ENCODE results near the gene RNF186.
"Not testable (repeated sequence)": the region's sequence is repeated elsewhere in the genome, so short reads cannot be mapped to it uniquely, and the experiment has no call there.

The RNF186 gene

DNA sequence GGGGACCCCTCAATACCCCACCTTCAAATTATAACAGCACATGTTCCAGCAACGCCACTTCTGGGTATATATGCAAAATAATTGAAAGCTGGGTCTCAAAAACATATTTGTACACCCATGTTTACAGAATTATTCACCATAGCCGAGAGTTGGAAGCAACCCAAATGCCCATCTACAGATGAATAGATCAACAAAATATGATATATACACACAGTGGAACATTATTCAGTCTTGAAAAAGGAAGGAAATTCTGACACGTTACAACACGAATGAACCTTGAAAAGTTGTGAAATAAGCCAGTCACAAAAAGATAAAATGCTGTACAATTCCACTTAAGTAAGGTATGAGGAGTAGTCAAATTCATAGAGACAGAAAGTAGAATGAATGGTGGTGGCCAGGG is 20.5 kb downstream of the RNF186 start:
- no peak for FAIRE-seq
- TF ChIP-seq POLR2A (IDR thresholded peaks at IDR 0.05; ENCODE audit: low read depth, low read length): no peak

DNA sequence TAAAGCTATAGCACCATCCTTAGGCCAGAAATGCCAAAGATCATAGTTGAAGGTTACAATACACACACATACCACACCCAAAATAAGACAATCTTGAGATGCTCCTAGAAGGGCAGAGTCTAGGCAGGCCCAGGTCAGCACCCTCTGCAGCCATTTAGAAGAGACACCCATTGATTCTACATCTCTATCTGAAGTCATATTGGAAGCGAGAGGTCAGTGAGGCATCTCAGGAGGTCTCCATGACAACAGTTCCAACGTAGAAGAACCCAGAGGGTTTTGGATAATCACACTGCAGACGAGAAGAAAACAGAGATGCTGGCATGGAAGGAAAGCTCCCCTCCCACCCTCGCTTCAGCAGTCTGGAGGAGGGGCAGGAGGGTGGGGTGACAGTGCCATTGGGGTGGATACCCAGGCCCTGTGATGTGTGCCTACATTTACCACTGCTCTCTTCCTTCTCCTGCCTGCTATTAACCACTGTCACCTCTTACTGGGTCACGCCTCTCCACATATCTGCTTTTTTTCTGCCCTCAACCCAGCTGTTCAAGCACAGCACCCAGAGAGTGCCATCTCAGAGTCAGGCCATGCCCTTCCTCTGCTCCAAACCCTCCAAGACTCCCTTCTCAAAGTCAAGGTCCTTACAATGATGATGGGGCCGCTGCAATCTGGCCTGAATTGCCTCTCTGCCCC is 21.6 kb downstream of the RNF186 start:
- DNase-seq (ENCODE audit: insufficient read length, low spot score) (no peak), FAIRE-seq (no peak)
- no peak for TF ChIP-seq POLR2A (IDR thresholded peaks at IDR 0.05; ENCODE audit: low read depth, low read length)

More for the DNA sequence above, 20.5 kb downstream of the RNF186 start:
- no peak for DNase-seq (ENCODE audit: insufficient read length, low spot score)

DNA sequence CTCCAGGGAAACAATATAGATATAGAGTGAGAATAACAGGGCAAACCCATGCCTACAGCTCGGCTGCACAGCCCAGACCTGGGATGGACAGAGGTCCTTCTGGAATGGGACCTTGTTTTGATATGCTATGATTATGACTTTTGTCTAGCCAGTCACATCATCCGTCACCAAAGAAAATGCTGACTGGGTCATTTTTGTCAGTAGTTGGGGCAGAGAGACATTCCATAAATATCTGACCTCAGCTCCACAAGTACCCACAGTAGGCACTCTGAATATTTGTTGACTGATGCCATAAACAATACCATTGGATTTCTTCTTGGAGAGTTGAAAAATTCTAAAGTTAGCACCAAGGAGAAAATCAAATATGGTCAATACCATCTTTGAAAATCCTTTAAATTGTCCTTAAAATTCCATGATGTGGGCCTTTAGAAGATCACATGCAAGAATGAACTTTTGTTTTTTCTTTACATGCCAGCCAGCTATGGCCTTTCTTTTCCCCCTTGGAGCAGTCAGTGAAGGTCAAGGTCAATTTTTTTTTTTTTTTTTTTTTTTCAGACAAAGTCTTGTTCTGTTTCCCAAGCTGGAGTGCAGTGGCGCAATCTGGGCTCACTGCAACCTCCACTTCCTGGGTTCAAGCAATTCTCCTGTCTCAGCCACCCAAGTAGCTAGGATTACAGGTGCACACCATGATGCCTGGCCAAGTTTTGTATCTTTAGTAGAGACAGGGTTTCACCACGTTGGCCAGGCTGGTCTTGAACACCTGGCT is 22.7 kb downstream of the RNF186 start:
- DNase-seq (ENCODE audit: insufficient read length, low spot score) (no peak), FAIRE-seq (no peak)
- no peak for TF ChIP-seq POLR2A (IDR thresholded peaks at IDR 0.05; ENCODE audit: low read depth, low read length)

DNA sequence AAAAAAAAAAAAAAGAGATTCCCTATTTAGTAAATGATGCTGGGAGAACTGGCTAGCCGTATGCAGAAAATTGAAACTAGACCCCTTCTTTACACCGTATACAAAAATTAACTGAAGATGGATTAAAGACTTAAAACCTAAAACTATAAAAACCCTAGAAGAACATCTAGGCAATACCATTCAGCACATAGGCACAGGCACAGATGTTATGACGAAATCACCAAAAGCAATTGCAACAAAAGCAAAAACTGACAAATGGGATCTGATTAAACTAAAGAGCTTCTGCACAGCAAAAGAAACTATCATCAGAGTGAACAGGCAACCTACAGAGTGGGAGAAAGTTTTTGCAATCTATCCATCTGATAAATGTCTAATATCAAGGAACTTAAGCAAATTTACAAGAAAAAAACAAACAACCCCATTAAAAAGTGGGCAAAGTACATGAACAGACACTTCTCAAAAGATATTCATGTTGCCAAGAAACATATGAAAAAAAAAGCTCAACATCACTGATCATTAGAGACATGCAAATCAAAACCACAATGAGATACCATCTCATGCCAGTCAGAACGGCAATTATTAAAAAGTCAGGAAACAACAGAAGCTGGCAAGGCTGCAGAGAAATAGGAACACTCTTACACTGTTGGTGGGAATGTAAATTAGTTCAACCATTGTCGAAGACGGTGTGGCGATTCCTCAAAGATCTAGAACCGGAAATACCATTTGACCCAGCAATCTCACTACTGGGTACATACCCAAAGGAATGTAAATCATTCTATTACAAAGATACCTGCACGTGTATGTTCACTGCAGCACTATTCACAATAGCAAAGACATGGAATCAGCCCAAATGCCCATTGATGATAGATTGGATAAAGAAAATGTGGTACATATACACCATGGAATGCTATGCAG is 24.8 kb downstream of the RNF186 start:
- FAIRE-seq; DNase-seq (ENCODE audit: insufficient read length, low spot score): not testable (repeated sequence)

DNA sequence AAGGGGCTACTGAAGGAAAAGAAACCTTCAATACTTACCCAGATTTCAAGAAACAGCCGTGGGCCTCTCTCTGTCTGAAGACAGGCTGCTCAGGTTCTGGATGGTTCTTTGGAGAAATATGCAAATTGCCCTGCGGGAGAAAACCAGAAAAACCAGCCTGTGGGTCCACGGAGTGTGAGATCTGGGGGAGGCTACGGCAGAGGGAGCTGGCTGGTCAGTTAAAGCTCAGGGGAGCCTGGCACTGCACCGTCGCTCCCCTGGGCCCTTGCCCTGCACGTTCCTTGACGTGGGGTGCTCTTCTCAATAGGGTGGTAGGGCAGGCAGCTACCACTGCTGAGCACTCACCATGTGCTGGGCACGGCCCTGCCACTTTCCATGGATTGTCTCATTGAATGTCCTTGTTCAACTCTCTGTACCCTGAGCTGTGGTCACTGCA is 28.1 kb downstream of the RNF186 start:
- no peak for DNase-seq (ENCODE audit: insufficient read length, low spot score)
- no peak for FAIRE-seq
- no peak for TF ChIP-seq POLR2A (IDR thresholded peaks at IDR 0.05; ENCODE audit: low read depth, low read length)

DNA sequence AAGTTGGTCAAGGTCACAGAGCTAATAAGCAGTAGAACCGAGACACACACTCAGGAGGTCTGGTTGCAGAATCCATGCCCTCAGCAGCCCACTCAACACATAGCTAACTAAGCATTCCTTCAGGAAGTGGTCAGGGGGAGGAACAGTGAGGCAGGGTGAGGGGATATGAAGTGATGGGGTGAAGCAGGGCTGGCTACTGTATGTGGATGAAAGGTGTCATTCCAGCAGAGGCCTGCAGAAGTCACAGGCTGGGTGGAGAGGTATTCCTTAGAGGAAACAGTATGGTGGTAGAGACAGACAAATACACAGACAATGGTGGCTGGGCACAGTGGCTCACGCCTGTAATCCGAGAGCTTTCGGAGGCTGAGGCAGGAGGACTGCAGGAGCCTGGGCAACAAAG is 29.4 kb downstream of the RNF186 start:
- TF ChIP-seq POLR2A (IDR thresholded peaks at IDR 0.05; ENCODE audit: low read depth, low read length): no peak
- no peak for DNase-seq (ENCODE audit: insufficient read length, low spot score)
- FAIRE-seq: no peak

DNA sequence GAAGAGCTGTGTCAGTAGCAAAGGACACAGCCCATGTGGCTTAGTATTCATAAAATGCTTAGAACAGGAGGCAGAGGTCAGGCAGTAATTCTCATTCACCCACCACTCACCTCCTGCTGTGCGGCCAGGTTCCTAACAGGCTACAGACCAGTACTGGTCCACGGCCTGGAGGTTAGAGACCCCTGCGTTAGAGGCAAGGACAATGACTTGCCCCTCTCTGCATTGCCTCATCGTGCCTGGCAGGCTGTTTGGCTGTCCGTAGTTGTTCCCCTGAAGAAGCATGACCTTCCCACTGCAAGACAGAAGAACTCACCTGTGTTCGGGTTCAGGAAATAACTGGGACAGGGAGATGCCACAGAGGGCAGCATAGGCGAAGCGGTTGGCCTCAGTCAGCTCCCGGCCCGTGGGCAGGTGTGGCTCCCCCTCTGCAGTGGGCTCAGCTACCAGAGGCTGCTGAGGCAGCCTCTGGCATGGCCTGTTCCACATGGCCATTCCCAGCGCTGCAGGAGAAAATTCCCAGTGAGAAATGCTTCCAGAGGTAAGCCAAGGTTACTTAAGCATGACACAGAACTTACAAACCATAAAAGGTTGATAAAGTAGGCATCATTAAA is 34.7 kb downstream of the RNF186 start:
- no peak for DNase-seq (ENCODE audit: insufficient read length, low spot score)
- TF ChIP-seq POLR2A (IDR thresholded peaks at IDR 0.05; ENCODE audit: low read depth, low read length): no peak
- FAIRE-seq: no peak

DNA sequence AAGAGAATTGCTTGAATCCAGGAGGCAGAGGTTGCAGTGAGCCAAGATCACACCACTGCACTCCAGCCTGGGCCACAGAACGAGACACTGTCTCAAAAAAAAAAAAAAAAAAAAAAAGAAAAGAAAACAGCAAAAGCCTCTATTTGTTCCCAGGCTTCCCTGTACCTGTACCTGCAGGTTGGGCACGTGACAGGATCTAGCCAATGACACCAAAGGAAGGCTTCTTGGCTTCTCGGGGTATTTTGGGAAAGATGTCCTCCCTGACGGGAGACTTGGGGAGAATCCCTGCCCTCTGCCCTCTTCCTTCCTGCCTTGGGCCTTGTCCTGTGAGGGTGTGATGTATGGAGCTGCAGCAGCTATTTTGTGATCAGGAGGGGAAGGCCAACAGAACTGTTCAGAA is 38.1 kb downstream of the RNF186 start:
- no peak for TF ChIP-seq POLR2A (IDR thresholded peaks at IDR 0.05; ENCODE audit: low read depth, low read length)
- FAIRE-seq (no peak), DNase-seq (ENCODE audit: insufficient read length, low spot score) (no peak)

DNA sequence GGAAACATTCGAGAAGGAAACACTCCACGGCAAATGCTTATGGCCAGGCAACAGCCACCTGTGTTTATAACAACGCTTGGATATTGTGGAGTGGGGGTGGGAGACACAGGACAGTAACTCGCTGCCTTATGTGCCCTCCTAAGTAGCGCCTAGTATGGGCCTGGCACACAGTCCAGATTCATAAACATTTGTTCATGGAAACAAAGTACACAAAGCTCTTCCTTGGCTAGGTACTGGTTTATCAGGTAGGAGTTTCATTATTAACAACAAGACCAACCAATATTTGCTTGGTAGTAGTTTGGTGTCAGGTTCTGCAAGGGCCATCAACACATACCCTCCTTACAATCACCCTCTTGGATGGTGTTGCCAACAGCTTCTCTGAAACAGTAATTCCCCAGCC is 38.8 kb downstream of the RNF186 start:
- no peak for TF ChIP-seq POLR2A (IDR thresholded peaks at IDR 0.05; ENCODE audit: low read depth, low read length)
- DNase-seq (ENCODE audit: insufficient read length, low spot score) (no peak), FAIRE-seq (no peak)

DNA sequence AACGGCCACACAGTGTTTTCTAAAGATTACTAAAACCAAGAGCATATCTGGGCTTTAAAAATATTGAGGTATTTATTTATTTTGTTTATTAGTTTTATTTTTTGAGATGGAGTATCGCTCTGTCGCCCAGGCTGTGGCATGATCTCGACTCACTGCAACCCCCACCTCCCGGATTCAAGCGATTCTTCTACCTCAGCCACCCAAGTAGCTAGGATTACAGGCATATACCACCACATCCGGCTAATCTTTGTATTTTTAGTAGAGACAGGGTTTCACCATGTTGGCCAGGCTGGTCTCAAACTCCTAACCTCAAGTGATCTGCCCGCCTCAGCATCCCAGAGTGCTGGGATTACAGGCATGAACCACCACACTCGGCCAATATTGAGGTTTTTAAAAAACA is 39.3 kb downstream of the RNF186 start:
- DNase-seq (ENCODE audit: insufficient read length, low spot score): no peak
- no peak for TF ChIP-seq POLR2A (IDR thresholded peaks at IDR 0.05; ENCODE audit: low read depth, low read length)
- no peak for FAIRE-seq

DNA sequence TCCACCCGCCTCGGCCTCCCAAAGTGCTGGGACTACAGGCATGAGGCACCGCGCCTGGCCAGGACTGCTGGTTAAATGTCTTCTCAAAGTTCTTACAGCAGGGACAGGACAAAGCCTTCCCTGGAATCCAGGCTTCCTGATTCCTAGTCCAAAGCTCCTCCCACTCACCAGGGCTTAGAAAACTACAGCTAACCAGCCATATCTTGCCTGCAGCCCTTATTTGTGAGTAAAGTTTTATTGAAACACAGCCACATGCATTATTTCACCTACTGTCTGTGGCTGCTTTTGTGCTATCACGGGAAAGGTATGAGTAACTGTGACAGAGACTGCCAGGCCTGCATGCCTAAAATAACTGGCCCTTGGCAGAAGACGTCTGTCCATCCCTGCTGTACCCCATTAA is 39.8 kb downstream of the RNF186 start:
- DNase-seq (ENCODE audit: insufficient read length, low spot score) (no peak), FAIRE-seq (no peak)
- no peak for TF ChIP-seq POLR2A (IDR thresholded peaks at IDR 0.05; ENCODE audit: low read depth, low read length)

DNA sequence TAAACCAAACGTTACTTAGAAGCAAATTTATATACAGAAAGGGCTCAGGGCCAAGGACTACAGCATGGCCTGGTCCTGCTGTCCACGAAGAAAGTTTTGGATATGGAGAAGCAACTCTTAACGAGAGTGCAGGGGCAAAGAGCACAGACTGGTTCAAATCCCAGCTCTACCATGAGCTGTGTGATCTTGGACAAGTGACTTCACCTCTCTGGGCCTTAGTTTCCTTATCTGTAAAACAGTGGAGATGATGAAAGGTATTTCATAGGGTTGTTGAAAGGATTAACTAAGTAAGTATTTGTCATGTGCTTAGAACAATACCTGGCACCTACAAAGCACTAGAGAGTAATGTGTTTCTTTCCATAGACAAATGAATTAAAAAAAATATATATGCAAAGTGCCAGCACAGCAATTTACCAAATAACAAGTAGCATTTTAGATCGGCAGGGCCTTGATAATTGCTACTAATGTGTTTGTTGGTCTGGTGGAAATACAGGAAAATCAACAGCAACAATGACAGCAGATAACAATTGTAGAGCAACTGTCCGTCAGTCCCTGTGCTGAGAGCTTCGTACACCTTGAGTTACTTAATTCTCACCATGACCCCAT is 40.8 kb downstream of the RNF186 start:
- no peak for DNase-seq (ENCODE audit: insufficient read length, low spot score)
- FAIRE-seq: no peak
- TF ChIP-seq POLR2A (IDR thresholded peaks at IDR 0.05; ENCODE audit: low read depth, low read length): no peak

DNA sequence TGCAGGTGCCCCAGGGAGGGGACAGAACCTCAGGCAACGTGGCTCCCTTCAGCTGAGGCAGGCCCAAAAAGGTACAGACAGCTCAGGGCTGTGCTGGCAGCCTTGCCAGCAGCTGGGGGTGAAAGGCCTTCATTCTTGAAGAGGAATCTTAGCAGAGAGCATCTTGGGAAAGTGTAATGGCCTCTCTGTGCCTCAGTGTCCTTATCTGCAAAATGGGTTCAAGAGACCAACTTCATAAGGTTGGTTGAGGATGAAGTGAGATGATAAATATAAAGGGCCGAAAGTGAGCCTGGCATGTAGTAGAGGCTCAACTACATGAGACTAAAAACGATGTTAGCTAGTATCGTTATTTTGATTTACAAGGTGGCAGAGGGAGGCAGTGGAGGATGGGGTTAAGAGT is 41.6 kb downstream of the RNF186 start:
- TF ChIP-seq POLR2A (IDR thresholded peaks at IDR 0.05; ENCODE audit: low read depth, low read length): no peak
- no peak for FAIRE-seq

More for the DNA sequence above, 41.6 kb downstream of the RNF186 start:
- DNase-seq (ENCODE audit: insufficient read length, low spot score): no peak
